ENCODE data around the gene NAT16. TPM values are rescaled to one million over a fixed set of nuclear protein-coding genes. Genes with fewer than 3 reads are reported as not detected.
A peak's percentile ranks its signal among the peaks of the same experiment; 100 is the strongest.
"Not testable (repeated sequence)": the region's sequence is repeated elsewhere in the genome, so short reads cannot be mapped to it uniquely, and the experiment has no call there.

NAT16 gene
- total RNA-seq, 1 donor from 2014 or later, result not detected

GRCh38 chr7:101201695-101202602 is 21.9 kb upstream of the NAT16 start:
- no peak for DNase-seq (ENCODE audit: low read depth in 2 of 2)

DNA sequence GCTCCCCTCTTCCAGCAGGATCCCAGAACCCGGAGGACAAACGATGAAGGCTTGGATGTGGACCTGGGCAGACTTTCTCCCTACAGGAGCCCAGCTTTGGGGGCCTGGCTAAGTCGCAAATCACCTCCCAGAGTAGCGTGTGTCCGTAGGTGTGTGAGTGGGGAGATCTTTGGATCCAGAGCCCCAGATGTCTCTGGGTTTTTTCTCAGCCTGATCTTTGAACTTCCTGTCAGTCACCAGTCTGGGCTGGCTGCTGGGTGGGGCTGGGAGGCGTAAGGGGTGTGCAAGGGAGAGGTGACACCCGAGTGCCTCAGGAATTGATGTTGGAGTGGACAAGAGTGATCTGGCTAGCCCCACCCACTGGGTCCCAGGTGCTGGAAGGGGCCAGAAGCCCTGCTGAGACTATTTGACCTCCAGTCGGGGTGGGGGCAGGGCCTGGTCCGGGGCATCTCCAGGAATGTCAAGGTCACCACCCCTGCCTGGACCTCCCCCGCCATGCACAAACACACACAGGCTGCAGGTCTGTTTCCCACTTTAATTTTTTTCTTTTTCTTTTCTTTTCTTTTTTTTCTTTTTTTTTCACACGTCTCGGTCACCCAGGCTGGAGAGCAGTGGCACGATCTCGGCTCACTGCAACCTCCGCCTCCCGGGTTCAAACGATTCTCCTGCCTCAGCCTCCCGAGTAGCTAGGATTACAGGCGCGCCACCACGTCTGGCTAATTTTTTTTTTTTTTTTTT is 20.9 kb upstream of the NAT16 start, which contains the start of gene MOGAT3:
TSS of gene MOGAT3 (minus strand) at position 175 of the 738 bp plus-strand sequence. CDS start 182 bp downstream, outside the sequence.
- no peak for DNase-seq (ENCODE audit: low read depth in 2 of 2)

- DNase-seq (ENCODE audit: low read depth in 2 of 2), result no peak
These were observed 20.4 kb upstream of the NAT16 start for GRCh38 chr7:101200504-101200861.

DNA sequence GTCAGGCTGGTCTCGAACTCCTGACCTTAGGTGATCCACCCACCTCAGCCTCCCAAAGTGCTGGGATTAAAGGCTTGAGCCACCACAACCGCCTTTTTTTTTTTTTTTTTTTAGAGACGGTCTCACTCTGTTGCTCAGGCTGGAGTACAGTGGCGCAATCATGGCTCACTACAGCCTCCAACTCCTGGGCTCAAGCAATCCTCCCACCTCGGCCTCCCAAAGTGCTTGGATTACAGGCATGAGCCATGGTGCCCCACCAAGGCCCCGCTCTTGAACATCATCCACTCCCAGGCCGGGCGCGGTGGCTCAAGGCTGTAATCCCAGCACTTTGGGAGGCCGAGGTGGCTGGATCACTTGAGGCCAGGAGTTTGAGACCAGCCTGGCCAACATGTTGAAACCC is 19.4 kb upstream of the NAT16 start:
- not testable (repeated sequence) for DNase-seq (ENCODE audit: low read depth in 2 of 2)

GRCh38 chr7:101198476-101198875 is 18.4 kb upstream of the NAT16 start:
- DNase-seq (ENCODE audit: low read depth in 2 of 2), result no peak

DNA sequence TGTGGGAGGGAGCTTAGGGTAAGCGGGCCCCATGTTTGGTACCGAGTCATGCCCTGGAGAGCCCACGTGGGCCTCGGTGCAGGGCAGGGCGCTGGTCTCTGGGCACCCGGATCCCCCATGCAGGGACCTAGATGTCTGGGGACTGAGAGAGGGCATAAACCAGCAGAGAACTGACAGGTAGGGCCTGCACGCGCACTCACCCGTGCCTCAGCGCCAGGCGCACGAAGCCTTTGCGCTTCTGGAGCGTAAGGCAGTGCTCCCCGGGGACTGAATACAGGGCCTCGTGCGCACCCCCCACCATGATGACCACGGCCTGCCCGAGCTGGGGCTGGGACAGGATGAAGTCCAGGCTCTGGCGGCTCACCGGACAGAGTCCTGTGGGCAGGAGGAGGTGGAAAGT is 17.9 kb upstream of the NAT16 start:
- no peak for DNase-seq (ENCODE audit: low read depth in 2 of 2)

DNA sequence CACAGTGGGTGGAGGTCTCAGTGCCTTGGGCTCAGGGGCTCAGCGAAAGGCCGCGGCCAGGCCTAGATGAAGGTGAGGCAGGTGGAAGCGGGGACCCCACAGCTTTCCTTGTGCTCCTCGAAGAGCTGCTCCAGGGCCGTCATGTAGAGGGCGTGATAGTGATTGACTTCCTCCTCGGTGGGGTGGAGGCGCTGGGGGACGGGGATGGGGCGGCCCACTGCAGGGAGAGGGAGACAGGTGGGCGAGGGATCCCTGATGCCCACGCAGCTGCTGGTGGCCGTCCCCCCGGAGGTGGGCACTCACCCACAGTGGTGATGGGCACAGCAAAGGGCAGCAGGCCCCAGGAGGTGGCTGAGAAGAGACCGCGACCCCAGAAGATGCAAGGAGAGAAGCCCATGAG is 15.8 kb upstream of the NAT16 start:
- DNase-seq (ENCODE audit: low read depth in 2 of 2), result no peak

DNA sequence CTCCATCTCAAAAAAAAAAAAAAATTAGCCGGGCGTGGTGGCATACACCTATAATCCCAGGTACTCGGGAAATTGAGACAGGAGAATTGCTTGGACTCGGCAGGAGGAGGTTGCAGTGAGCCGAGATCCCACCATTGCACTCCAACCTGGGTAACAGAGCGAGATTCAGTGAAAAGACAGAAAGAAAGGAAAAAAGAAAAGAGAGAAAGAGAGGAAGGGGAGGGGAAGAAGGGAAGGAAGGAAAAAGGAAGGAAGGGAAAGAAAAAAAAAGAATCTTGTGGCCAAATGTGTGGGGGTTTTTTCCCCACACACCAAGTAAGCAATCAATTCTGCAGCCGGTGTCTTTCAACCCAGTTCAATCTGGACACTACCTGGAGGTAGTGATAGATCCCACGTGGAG is 9.0 kb upstream of the NAT16 start:
- DNase-seq (ENCODE audit: low read depth in 2 of 2), result no peak

GRCh38 chr7:101186844-101187428 is 6.8 kb upstream of the NAT16 start:
- DNase-seq (ENCODE audit: low read depth in 2 of 2), result no peak

- no peak for DNase-seq (ENCODE audit: low read depth in 2 of 2)
These were observed 6.1 kb upstream of the NAT16 start for GRCh38 chr7:101186194-101186593.

DNA sequence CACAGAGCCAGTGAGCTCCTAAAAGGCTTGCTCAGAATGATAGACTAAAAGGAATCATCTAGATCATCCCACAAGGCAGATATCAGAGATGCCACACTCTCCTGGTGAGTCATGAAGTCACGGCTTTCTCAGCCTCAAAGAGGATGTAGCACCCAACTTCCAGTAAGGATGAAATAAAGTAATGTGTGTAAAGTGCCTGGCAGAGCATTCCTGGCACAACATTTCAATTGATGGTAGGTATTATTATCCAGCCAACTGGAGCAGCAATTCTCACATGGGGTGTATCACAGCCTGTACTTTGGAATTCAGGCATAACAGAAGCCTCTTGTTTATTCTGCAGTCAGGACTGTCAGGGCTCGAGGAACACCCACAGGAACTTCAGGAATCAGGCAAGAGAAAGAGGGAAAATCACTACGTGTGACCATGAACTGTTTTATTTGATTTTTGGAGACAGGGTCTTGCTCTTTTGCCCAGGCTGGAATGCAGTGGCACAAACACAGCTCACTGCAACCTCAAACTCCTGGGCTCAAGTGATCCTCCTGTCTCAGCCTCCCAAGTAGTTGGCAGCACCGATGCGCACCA is 5.3 kb upstream of the NAT16 start:
- no peak for DNase-seq (ENCODE audit: low read depth in 2 of 2)

- no peak for DNase-seq (ENCODE audit: low read depth in 2 of 2)
These were observed 380 bp downstream of the NAT16 start for GRCh38 chr7:101179713-101180112.

DNA sequence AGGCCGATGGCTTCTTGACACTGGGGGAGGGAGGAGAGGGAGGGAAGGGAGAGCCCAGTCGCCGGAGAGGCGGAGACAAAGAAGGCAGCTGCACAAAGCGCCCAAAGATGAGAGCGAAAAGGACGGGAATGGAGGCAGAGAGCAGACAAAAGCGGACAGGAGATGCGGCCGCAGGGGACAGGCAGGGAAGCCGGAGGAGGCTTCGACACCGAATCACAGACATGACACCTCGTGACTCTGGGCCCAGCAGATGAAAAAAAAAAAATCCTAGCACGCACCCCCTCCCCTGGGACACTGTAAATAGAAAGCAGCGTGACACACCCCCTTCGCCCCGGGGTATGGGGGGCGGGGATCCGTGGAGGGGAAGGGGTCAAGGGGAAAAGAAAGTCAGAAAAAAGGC is 976 bp downstream of the NAT16 start:
- no peak for DNase-seq (ENCODE audit: low read depth in 2 of 2)

- no peak for DNase-seq (ENCODE audit: low read depth in 2 of 2)
These were observed 2.4 kb downstream of the NAT16 start for GRCh38 chr7:101177644-101178043.

DNA sequence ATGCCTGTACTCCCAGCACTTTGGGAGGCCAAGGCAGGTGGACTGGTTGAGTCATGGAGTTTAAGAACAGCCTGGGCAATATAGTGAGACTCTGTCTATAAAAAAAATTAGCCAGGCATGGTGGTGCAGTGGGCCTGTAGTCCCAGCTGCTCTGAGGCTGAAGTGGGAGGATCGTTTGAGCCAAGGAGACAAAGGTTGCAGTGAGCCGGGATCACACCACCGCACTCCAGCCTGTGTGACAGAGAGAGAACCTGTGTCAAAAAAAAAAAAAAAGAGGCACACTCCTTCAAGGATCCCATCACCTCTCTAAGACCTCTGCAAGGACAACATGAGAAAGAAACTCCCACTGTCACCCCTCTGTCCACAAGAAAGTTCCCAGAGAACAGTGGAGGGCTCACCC is 4.4 kb downstream of the NAT16 start:
- DNase-seq (ENCODE audit: low read depth in 2 of 2), result no peak

DNA sequence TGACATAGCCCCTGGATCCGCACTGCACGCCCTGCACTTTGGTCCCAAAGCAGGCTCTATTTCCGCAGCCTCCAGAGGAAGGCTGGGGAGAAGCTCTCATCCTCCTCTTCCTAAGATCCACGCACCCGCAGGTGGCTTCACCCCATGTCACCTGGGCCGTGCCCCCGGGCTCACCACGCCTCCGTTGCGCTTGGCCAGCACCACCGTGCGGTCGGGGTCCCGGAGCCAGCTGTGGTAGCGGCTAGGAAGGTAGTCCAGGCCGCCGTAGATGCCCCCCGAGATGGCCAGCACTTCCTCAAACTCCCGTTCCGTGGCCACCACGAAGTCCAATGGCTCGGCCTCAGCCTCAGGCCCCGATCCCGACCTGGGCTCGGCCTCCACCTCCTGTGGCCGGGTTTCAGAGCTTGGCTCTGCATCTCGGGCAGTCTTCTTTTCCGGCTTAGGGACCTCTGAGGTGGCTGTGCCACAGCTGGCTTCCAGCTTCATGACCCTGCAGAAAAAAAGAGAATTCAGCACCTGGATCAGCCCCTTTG is 5.7 kb downstream of the NAT16 start:
- no peak for DNase-seq (ENCODE audit: low read depth in 2 of 2)

DNA sequence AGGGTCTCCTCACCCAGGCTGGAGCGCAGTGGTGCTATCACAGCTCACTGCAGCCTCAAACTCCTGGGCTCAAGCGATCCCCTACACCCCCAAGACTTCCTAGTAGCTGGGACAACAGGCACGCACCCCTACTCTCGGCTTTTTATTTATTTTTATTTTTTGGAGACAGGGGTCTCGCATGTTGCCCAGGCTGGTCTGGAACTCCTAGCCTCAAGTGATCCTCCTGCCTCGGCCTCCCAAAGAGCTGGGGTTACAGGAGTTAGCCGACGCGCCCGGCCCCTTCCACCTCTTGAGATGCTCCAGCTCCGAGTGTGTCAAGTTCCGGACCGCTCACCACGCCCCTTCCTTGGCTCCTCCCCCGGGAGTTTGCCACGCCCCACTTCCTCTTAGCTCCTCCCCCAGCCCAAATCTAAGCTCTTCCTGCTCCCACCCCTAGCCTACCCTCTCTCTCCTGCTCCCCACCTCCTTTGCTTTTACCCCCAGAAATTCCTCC is 6.3 kb downstream of the NAT16 start:
- DNase-seq (ENCODE audit: low read depth in 2 of 2), result no peak

DNA sequence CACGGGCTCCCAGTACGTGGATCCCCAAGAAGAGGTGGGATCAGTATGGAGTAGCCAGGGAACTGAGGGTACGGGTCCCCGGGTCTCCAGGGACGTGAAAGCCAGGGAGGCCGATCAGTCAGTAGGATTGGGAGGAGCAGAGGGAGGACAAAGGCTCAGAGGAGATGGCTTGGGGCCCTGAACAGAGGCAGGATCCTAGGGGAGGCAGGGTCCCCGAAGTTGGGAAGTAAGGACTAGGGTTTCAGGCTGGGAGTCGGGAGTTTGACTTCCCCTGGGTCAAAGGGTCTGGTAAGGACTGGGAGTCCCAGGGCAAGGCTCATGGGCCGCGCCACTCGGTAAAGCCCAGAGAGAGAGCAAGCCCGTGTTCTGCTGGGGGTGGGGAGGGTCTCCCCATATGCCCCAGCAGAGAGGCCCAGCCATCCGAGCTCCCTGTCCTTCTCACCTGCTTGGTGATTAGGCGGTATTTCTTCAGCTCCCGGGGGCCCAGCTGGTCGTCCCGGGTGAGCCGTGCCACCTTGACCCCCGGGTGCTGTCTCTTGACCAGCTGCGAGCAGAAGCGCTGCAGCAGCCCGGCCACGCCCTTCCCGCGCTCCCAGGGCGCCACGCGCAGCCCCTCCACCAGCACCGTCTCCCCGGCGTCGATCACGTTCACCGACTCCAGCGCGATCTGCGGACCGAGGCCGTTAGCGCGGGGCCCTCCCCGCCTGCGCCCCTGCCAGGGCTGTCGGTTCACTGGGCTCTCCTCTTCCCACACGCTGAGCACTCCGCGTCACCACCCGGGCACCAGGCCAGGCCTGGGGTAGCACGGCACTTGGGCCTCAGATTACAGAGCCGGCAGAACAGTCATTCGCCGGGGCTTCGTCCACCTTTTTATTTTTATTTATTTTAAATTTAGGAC is 7.0 kb downstream of the NAT16 start:
- peak in 1 of 2 donors; percentile 59 for DNase-seq (ENCODE audit: low read depth in 2 of 2)

DNA sequence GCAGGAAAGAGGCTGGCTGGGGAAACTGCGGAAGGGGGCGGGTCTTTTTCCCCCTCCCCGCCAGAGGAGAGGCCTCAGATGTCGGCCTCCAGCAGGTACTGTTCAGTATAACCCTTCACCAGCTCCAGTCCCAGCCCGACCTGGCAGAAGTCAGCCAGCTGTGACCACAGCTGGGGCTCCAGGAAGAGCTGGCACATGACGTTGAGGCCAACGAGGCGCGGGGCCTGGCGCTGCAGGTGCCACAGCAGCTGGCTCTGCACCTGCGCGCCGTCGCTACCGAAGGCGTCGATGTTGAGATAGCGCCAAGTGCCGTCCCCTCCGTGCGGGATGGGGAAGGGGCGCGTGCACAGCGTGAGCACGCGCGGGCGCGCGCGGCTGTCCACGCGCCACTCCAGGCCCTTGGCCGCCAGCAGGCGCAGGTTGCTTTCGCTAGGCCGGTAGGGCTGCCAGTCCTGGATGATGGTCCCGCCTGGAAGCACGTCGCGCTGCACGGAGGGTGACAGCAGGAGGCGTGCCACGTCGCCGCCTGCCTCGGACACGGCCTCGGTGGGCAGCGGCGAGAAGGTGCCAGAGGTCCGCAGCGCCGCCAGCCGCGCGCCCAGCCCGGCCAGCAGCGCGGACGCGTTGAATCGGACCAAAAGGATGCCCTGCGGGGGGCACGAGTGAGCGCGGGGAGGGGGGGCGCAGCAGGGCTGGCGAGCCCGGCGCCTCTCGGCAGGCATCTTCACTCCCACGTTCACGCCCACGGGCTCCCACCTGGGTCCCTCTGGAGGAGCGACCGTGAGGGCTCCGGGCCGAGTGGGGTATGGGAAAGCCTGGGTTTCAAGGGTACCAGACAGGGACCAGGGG is 7.9 kb downstream of the NAT16 start:
- DNase-seq (ENCODE audit: low read depth in 2 of 2), result no peak

- DNase-seq (ENCODE audit: low read depth in 2 of 2), result no peak
These were observed 8.7 kb downstream of the NAT16 start for GRCh38 chr7:101171442-101171837.

All from dermis microvascular lymphatic vessel endothelial cell (primary cell).